ENCODE results near the gene TRABD2B.

DNA sequence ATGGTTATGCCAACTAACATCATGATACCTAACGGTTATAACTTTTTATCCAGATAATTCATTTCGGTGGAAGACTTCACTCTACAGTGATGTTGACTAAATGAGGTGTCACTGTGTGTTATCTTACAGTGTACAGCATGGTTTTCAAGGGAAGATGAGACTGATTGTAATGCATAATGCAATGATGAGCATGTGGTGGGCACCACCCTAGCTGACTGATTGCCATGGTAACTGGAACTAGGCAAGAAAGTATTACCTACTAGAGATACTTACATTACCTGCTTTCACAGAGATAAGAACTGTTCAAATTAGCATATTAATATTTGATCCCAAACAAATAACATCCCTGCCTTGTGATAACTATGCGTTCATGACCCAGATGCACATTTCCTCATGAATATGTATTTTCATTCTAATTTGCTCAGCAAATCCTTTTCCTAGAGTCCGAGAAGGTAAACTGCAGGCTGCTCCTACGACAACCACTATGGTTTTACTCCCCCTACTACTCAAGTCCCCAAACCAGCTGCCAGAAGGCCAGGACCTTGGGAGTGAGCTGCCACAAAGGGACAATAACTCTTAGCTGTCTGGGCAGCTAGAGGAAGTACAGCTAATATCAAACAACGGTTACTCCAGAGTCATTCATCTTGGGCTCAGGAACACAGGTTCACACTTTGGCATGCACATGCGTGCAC lies 29.2 kb downstream of the TRABD2B start:
- TF ChIP-seq TAF1 (IDR thresholded peaks at IDR 0.05; ENCODE audit: borderline replicate concordance, insufficient read depth, low read length) = no peak
- TF ChIP-seq POLR2AphosphoS5 (IDR thresholded peaks at IDR 0.05; ENCODE audit: low read depth, low read length) = no peak
- TF ChIP-seq, protein P1, sequence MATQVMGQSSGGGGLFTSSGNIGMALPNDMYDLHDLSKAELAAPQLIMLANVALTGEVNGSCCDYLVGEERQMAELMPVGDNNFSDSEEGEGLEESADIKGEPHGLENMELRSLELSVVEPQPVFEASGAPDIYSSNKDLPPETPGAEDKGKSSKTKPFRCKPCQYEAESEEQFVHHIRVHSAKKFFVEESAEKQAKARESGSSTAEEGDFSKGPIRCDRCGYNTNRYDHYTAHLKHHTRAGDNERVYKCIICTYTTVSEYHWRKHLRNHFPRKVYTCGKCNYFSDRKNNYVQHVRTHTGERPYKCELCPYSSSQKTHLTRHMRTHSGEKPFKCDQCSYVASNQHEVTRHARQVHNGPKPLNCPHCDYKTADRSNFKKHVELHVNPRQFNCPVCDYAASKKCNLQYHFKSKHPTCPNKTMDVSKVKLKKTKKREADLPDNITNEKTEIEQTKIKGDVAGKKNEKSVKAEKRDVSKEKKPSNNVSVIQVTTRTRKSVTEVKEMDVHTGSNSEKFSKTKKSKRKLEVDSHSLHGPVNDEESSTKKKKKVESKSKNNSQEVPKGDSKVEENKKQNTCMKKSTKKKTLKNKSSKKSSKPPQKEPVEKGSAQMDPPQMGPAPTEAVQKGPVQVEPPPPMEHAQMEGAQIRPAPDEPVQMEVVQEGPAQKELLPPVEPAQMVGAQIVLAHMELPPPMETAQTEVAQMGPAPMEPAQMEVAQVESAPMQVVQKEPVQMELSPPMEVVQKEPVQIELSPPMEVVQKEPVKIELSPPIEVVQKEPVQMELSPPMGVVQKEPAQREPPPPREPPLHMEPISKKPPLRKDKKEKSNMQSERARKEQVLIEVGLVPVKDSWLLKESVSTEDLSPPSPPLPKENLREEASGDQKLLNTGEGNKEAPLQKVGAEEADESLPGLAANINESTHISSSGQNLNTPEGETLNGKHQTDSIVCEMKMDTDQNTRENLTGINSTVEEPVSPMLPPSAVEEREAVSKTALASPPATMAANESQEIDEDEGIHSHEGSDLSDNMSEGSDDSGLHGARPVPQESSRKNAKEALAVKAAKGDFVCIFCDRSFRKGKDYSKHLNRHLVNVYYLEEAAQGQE (IDR thresholded peaks at IDR 0.05; ENCODE audit: insufficient read depth in 1 of 2, low read depth in 2 of 2, low read length in 2 of 2) = no peak
- TF ChIP-seq SIN3A (IDR thresholded peaks at IDR 0.05; ENCODE audit: borderline replicate concordance, insufficient read depth, low read length) = no peak
- TF ChIP-seq FOXP2 (optimal IDR thresholded peaks at IDR 0.05; ENCODE audit: borderline replicate concordance, extremely low read depth, extremely low read length, insufficient read depth) = no peak

Data from PFSK-1 (cell line).